NCI-H2171 (cell line): ENCODE results near the gene POFUT2.

Experiments
- DNase-seq: peaks from one replicate; lab custom pipeline; 2025; lab: John Stamatoyannopoulos, UW

POFUT2 gene

GRCh38 chr21:45297329-45297728, 9.6 kb upstream of the POFUT2 start:
- DNase-seq: no peak

- DNase-seq: no peak
Measured at GRCh38 chr21:45296638-45297037, 8.9 kb upstream of the POFUT2 start.

GRCh38 chr21:45295576-45296365, 8.1 kb upstream of the POFUT2 start:
- no peak for DNase-seq

GRCh38 chr21:45294509-45295291, 7.0 kb upstream of the POFUT2 start:
- no peak for DNase-seq

- DNase-seq: no peak
Measured at GRCh38 chr21:45293726-45294401, 6.2 kb upstream of the POFUT2 start.

GRCh38 chr21:45293220-45293725, 5.6 kb upstream of the POFUT2 start:
- DNase-seq: no peak

- DNase-seq: peak; percentile 76
Measured at GRCh38 chr21:45292399-45293219, 4.9 kb upstream of the POFUT2 start.

- no peak for DNase-seq
Measured at GRCh38 chr21:45291613-45292398, 4.1 kb upstream of the POFUT2 start.

GRCh38 chr21:45290948-45291612, 3.4 kb upstream of the POFUT2 start:
- no peak for DNase-seq

GRCh38 chr21:45289655-45290515, 2.2 kb upstream of the POFUT2 start:
- no peak for DNase-seq

GRCh38 chr21:45289134-45289533, 1.4 kb upstream of the POFUT2 start:
- DNase-seq: no peak

GRCh38 chr21:45288441-45288841, 746 bp upstream of the POFUT2 start:
- no peak for DNase-seq

GRCh38 chr21:45286671-45287437, 841 bp downstream of the POFUT2 start:
- DNase-seq: no peak

GRCh38 chr21:45285266-45285931, 2.3 kb downstream of the POFUT2 start:
- DNase-seq: no peak

- DNase-seq: no peak
Measured at GRCh38 chr21:45284456-45284741, 3.3 kb downstream of the POFUT2 start.

- no peak for DNase-seq
Measured at GRCh38 chr21:45283611-45284455, 3.9 kb downstream of the POFUT2 start.

- DNase-seq: no peak
Measured at GRCh38 chr21:45283035-45283610, 4.6 kb downstream of the POFUT2 start.
